Mucosa of stomach (tissue), 1 donor: ENCODE results near the gene PKD1L1.

Source experiments
- H3K27me3 ChIP-seq: one replicate; pipeline ENCODE4 v1.7.0; 2013; ENCODE audit warnings: mild to moderate bottlenecking, low read length; ENCODE audit not compliant: control insufficient read depth, insufficient read depth
- H3K36me3 ChIP-seq: one replicate; pipeline ENCODE4 v1.7.0; 2013; ENCODE audit warnings: low read length; ENCODE audit not compliant: control insufficient read depth, insufficient read depth
- H3K4me1 ChIP-seq: one replicate; pipeline ENCODE4 v1.7.0; 2013; ENCODE audit warnings: mild to moderate bottlenecking, low read length; ENCODE audit not compliant: control insufficient read depth, insufficient read depth
- H3K4me3 ChIP-seq: one replicate; pipeline ENCODE4 v1.7.0; 2013; ENCODE audit warnings: low read length
- H3K9ac ChIP-seq: one replicate; pipeline ENCODE4 v1.7.0; 2013; ENCODE audit warnings: mild to moderate bottlenecking, low read length, moderate library complexity
- H3K9me3 ChIP-seq: one replicate; pipeline ENCODE4 v1.7.0; 2013; ENCODE audit warnings: mild to moderate bottlenecking, low read length, moderate library complexity; ENCODE audit not compliant: control insufficient read depth
- donor health status: Pancreatic carcinoma.

PKD1L1 gene

GRCh38 chr7:47751043-47751442 lies 197.2 kb downstream of the PKD1L1 start:
- Histone ChIP-seq H3K36me3 (no peaks in the 10 kb centered on the region), H3K4me3 (no peak overlapping the region), H3K9ac (no peak overlapping the region), H3K4me1 (no peaks in the 10 kb centered on the region), H3K27me3 (no peaks in the 10 kb centered on the region), H3K9me3 (no peaks in the 10 kb centered on the region)

GRCh38 chr7:47748041-47748440 lies 200.2 kb downstream of the PKD1L1 start:
- Histone ChIP-seq H3K9ac (no peak overlapping the region), H3K27me3 (no peaks in the 10 kb centered on the region), H3K36me3 (no peaks in the 10 kb centered on the region), H3K4me1 (peaks cover 8% of the 10 kb centered on the region), H3K4me3 (no peak overlapping the region), H3K9me3 (no peaks in the 10 kb centered on the region)

- H3K27me3 ChIP-seq: no peaks in the 10 kb centered on the region
Measured at GRCh38 chr7:47747160-47747559, 201.1 kb downstream of the PKD1L1 start.

GRCh38 chr7:47746468-47746867 lies 201.8 kb downstream of the PKD1L1 start:
- H3K9me3 ChIP-seq: no peaks in the 10 kb centered on the region
- no peak overlapping the region for H3K9ac ChIP-seq
- no peaks in the 10 kb centered on the region for H3K36me3 ChIP-seq
- no peak overlapping the region for H3K4me3 ChIP-seq
- no peaks in the 10 kb centered on the region for H3K27me3 ChIP-seq
- peaks cover 8% of the 10 kb centered on the region for H3K4me1 ChIP-seq

More at GRCh38 chr7:47747160-47747559, 201.1 kb downstream of the PKD1L1 start:
- no peaks in the 10 kb centered on the region for H3K9me3 ChIP-seq
- no peaks in the 10 kb centered on the region for H3K36me3 ChIP-seq
- no peak overlapping the region for H3K4me3 ChIP-seq
- peaks cover 8% of the 10 kb centered on the region for H3K4me1 ChIP-seq
- no peak overlapping the region for H3K9ac ChIP-seq

GRCh38 chr7:47744883-47745282 lies 203.4 kb downstream of the PKD1L1 start:
- Histone ChIP-seq H3K9ac (no peak overlapping the region), H3K36me3 (no peaks in the 10 kb centered on the region), H3K27me3 (no peaks in the 10 kb centered on the region), H3K9me3 (no peaks in the 10 kb centered on the region), H3K4me1 (peaks cover 8% of the 10 kb centered on the region), H3K4me3 (no peak overlapping the region)

GRCh38 chr7:47743965-47744591 lies 204.2 kb downstream of the PKD1L1 start:
- H3K27me3 ChIP-seq: no peaks in the 10 kb centered on the region
- H3K9me3 ChIP-seq: no peaks in the 10 kb centered on the region
- H3K4me1 ChIP-seq: peaks cover 8% of the 10 kb centered on the region
- H3K4me3 ChIP-seq: no peak overlapping the region
- no peak overlapping the region for H3K9ac ChIP-seq
- H3K36me3 ChIP-seq: no peaks in the 10 kb centered on the region

GRCh38 chr7:47741984-47742383 lies 206.3 kb downstream of the PKD1L1 start:
- Histone ChIP-seq H3K27me3 (no peaks in the 10 kb centered on the region), H3K4me1 (peaks cover 8% of the 10 kb centered on the region), H3K9me3 (no peaks in the 10 kb centered on the region), H3K36me3 (no peaks in the 10 kb centered on the region), H3K9ac (no peak overlapping the region), H3K4me3 (no peak overlapping the region)

- Histone ChIP-seq H3K9ac (no peak overlapping the region), H3K27me3 (peaks cover 6% of the 10 kb centered on the region), H3K4me3 (no peak overlapping the region), H3K4me1 (peaks cover 8% of the 10 kb centered on the region), H3K9me3 (no peaks in the 10 kb centered on the region), H3K36me3 (no peaks in the 10 kb centered on the region)
Measured at GRCh38 chr7:47739891-47740290, 208.4 kb downstream of the PKD1L1 start.

GRCh38 chr7:47739301-47739875 lies 208.9 kb downstream of the PKD1L1 start:
- Histone ChIP-seq H3K4me3 (no peak overlapping the region), H3K4me1 (peaks cover 8% of the 10 kb centered on the region), H3K9ac (no peak overlapping the region), H3K36me3 (no peaks in the 10 kb centered on the region), H3K27me3 (peaks cover 11% of the 10 kb centered on the region), H3K9me3 (no peaks in the 10 kb centered on the region)

- H3K4me1 ChIP-seq: peaks cover under 1% of the 10 kb centered on the region
- H3K4me3 ChIP-seq: no peak overlapping the region
- H3K9ac ChIP-seq: no peak overlapping the region
- H3K27me3 ChIP-seq: peaks cover 11% of the 10 kb centered on the region
- no peaks in the 10 kb centered on the region for H3K9me3 ChIP-seq
- H3K36me3 ChIP-seq: no peaks in the 10 kb centered on the region
Measured at GRCh38 chr7:47738563-47739166, 209.6 kb downstream of the PKD1L1 start.

- Histone ChIP-seq H3K9ac (no peak overlapping the region), H3K36me3 (no peaks in the 10 kb centered on the region), H3K4me3 (no peak overlapping the region), H3K9me3 (no peaks in the 10 kb centered on the region), H3K27me3 (peaks cover 11% of the 10 kb centered on the region), H3K4me1 (no peaks in the 10 kb centered on the region)
Measured at GRCh38 chr7:47737601-47738000, 210.7 kb downstream of the PKD1L1 start.

GRCh38 chr7:47735431-47736345 lies 212.6 kb downstream of the PKD1L1 start:
- no peak overlapping the region for H3K4me3 ChIP-seq
- peaks cover 11% of the 10 kb centered on the region for H3K27me3 ChIP-seq
- no peaks in the 10 kb centered on the region for H3K36me3 ChIP-seq
- no peaks in the 10 kb centered on the region for H3K9me3 ChIP-seq
- no peaks in the 10 kb centered on the region for H3K4me1 ChIP-seq
- H3K9ac ChIP-seq: no peak overlapping the region
